ENCODE data around the gene NOX3.
"Not testable (repeated sequence)": the region's sequence is repeated elsewhere in the genome, so short reads cannot be mapped to it uniquely, and the experiment has no call there.

Gene NOX3

GRCh38 chr6:155455766-155456165, at the start of gene NOX3:
Gene NOX3, minus strand, starts transcription at chr6:155455839. Its CDS starts 39 bp downstream, at chr6:155455800.
- DNase-seq, result peak; percentile 1

GRCh38 chr6:155504848-155505607, 49.4 kb upstream of the NOX3 start:
- DNase-seq, result no peak

GRCh38 chr6:155502393-155502792, 46.8 kb upstream of the NOX3 start:
- no peak for DNase-seq

- no peak for DNase-seq
Measured at GRCh38 chr6:155499574-155499973, 43.9 kb upstream of the NOX3 start.

GRCh38 chr6:155498370-155498769, 42.7 kb upstream of the NOX3 start:
- DNase-seq, result no peak

GRCh38 chr6:155497273-155497672, 41.6 kb upstream of the NOX3 start:
- no peak for DNase-seq

DNA sequence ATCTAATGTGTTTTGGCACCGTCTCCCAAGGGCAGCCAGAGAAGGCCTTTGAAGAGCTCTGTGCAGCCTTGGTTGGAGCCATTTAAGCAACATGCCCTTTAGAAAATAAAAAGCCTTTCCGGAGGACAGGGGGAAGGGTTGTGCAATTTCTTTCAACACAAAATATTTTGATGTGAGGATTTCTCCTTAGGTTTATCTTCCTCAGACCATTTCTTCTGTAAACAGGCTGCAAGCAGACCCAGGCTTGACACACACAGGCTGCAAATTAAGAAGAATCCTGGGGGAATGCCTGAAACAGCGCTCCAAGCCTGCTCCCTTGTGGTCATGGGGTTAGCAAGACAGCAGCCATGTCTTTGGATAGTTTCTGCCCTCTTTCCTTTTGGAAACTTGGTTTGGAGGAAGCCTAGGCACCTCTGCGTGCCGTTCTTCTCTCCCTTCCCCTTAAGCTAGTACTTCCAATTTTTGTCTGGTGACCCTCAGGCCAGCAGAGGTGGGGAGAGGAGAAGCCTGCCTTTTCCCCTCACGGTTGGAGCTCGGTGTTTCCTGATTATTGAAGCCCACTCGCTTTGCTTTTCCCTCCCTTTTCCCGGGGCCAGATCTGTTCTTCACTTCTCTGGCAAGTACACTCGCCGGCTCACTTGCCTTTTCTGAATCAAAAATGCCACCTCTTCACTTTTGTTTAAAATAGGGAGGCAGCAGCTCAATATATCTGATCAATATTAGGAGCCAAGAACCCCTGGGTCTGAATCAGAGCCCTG, 39.6 kb upstream of the NOX3 start:
- DNase-seq, result no peak

DNA sequence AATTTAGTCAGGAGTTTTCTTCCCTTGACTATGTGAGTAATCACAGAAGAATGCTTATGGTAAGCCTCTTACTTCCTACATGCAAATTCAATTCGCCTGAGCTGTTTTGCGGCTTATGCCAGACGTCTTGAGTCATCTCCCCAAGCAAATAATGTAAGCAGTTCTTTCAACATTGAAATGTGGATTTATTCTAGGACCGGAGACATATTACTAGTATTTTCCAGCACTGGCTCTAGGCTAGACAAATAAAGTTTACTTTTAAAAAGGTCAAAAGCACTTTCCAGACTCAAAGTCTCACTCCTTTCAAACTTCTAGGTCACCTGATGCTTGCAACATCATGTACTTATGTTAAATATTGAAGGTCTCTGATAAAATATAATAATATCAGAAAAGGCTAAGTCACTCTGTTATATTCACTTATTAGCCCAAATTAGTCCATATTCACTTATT, 38.1 kb upstream of the NOX3 start:
- DNase-seq, result no peak

GRCh38 chr6:155493026-155493693, 37.5 kb upstream of the NOX3 start:
- no peak for DNase-seq

GRCh38 chr6:155492061-155492735, 36.6 kb upstream of the NOX3 start:
- DNase-seq, result no peak

DNA sequence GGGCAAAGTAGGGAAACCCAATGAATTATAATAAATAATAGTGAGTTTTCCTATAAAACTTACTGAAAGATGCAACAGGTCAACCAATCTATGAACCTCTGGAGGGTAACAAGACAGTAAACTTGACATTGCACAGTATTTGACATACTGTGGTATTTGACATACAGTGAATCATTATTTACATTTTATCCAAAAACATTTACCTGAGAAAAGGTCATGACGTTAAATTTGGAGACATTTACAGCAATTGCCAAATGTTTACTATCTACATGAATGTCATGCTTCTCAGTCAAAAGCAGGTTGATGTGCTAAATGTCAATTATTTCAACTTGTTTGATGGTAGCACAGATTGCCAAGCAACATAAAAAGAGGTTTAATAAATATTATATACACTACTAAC, 35.8 kb upstream of the NOX3 start:
- DNase-seq, result no peak

- DNase-seq, result not testable (repeated sequence)
Measured at GRCh38 chr6:155488197-155488596, 32.6 kb upstream of the NOX3 start.

- DNase-seq, result no peak
Measured at GRCh38 chr6:155487371-155488130, 31.9 kb upstream of the NOX3 start.

DNA sequence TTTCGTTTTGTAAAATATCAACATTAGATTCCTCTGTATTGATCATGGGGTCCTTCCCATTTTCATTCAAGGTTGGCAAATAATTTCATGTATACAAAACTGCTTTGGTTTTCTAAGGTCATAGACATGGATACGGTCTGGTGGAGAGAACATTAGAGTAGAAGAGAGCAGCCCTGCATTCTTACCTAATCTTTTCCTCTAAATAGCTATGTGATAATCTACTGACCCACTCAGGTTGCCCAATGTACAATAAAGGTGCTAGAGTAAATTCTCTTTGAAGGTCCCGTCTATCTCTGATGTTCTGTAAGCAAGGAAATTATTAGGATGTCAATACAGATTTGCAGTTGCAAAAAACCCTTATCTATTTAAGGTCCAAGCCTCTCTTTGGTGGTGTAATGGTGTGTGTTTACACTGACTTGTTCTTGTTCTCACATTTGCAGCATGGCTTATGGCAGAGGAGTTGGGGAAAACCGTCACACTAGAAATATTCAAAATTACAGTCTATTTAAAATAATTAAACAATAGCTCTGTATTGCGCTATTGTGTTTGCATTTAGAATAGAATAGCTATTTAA, 31.2 kb upstream of the NOX3 start:
- DNase-seq, result no peak

DNA sequence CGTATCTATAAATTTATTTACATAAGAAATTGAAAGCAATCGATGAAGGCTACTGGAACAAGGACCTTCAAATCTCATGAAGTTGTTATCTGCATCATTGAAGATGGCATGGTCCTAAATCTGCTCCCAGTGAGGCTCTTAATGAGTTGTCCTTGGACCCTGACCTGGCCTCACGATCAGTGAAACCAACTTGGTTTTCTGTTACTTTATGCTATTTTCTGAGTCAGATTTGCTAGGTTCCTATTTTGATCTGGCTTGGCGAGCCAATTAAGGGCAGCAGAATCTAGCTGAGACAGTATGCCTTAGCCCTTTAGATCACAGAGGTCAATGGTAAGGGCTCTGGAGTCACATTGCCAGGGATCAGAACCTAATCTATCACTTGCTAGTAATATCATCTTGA, 30.1 kb upstream of the NOX3 start:
- DNase-seq, result no peak

DNA sequence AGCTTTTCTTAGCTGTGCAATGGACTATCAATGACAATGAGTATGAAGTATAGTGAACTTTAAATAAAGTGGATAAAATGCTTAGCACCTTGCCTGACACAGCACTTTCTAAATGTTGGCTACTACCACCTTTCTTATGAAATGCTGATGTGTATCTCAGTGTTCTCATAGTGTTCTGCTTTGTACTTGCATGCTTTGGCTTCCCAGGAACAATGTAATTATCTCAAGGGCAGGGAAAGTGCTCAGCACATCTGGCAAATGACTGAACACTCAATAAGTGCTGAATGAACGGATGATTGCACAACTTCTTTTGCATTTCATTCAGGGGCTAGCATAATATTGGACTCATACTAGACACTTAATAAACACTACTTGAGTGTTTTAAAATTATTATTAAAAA, 28.2 kb upstream of the NOX3 start:
- no peak for DNase-seq

GRCh38 chr6:155481215-155481614, 25.6 kb upstream of the NOX3 start:
- no peak for DNase-seq

GRCh38 chr6:155473741-155474140, 18.1 kb upstream of the NOX3 start:
- no peak for DNase-seq

- DNase-seq, result no peak
Measured at GRCh38 chr6:155472886-155473285, 17.2 kb upstream of the NOX3 start.

GRCh38 chr6:155470979-155471616, 15.5 kb upstream of the NOX3 start:
- DNase-seq, result not testable (repeated sequence)

- not testable (repeated sequence) for DNase-seq
Measured at GRCh38 chr6:155468543-155468942, 12.9 kb upstream of the NOX3 start.

Data from NCI-H345 (cell line).